Esophagus muscularis mucosa (tissue), 3 donors: ENCODE measurements around the gene NLRP9.

Source experiments
- POLR2A ChIP-seq: fragments of 450-650 bp; IDR thresholded peaks from one replicate; pipeline ENCODE4 v1.6.1; 2017; ENCODE audit warnings: antibody characterized with exemption, moderate library complexity, mild to moderate bottlenecking, low read depth
- TF ChIP-seq, protein P1 (sequence below), 3 experiments: fragments of 200-600 bp in 2 of 3; fragments of 450-650 bp in 1 of 3; sonication (generic) in 2 of 3; IDR thresholded peaks; one replicate each; pipeline ENCODE4 v1.5.1; 2017 to 2019; ENCODE audit warnings: antibody characterized with exemption in 3 of 3, mild to moderate bottlenecking in 2 of 3, moderate library complexity in 1 of 3

DNA sequence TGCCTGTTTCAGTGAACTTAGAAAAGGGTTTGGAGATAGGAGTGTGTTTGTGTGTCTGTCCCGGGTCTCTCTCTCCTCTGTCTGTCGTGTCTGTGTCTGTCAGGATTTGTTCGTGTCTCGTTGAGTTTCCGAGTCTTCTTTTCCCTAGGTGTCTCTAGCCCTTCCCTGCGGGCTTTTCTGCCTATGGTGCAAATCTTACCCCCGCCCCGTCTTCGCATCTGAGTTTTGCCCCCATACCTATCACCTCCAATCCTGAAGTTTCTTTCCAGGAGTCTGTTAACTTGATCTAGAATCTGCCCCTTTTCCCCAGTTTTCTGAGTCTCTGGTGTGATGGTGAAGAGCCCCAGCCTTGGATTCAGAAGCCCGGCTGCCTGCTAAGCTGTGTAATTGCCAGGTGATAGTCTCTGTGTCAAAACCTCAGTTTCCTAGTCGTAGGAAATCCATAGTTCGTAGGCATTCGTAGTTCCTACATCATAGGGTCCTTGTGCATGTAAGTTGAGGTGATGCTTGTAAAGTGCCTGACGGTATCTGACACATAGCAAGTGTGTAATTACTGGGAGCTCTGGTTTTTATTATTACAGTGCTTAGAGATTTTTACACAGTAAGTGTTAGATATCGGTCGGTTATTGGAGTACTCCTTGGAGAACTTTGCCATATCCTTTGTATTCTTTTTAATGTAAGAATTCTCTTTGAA, 62.4 kb downstream of the NLRP9 start:
- TF ChIP-seq POLR2A = no peak
- TF ChIP-seq, protein P1, sequence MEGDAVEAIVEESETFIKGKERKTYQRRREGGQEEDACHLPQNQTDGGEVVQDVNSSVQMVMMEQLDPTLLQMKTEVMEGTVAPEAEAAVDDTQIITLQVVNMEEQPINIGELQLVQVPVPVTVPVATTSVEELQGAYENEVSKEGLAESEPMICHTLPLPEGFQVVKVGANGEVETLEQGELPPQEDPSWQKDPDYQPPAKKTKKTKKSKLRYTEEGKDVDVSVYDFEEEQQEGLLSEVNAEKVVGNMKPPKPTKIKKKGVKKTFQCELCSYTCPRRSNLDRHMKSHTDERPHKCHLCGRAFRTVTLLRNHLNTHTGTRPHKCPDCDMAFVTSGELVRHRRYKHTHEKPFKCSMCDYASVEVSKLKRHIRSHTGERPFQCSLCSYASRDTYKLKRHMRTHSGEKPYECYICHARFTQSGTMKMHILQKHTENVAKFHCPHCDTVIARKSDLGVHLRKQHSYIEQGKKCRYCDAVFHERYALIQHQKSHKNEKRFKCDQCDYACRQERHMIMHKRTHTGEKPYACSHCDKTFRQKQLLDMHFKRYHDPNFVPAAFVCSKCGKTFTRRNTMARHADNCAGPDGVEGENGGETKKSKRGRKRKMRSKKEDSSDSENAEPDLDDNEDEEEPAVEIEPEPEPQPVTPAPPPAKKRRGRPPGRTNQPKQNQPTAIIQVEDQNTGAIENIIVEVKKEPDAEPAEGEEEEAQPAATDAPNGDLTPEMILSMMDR (IDR thresholded peaks at IDR 0.05) = no peak
